Measurements from ENCODE around the gene SLC8A2.
"Not testable (repeated sequence)": the region's sequence is repeated elsewhere in the genome, so short reads cannot be mapped to it uniquely, and the experiment has no call there.

SLC8A2 gene

GRCh38 chr19:47499863-47500830, 28.5 kb upstream of the SLC8A2 start:
- no peak for DNase-seq

GRCh38 chr19:47499371-47499770, 27.7 kb upstream of the SLC8A2 start:
- DNase-seq: no peak

- no peak for DNase-seq
Observed at GRCh38 chr19:47498561-47498960, 26.9 kb upstream of the SLC8A2 start.

GRCh38 chr19:47497821-47498520, 26.3 kb upstream of the SLC8A2 start:
- no peak for DNase-seq

- DNase-seq: no peak
Observed at GRCh38 chr19:47497050-47497766, 25.5 kb upstream of the SLC8A2 start.

GRCh38 chr19:47495478-47496372, 24.0 kb upstream of the SLC8A2 start:
- no peak for DNase-seq

- no peak for DNase-seq
Observed at GRCh38 chr19:47494729-47495128, 23.0 kb upstream of the SLC8A2 start.

GRCh38 chr19:47494211-47494547, 22.5 kb upstream of the SLC8A2 start:
- DNase-seq: no peak

GRCh38 chr19:47493378-47494210, 21.9 kb upstream of the SLC8A2 start:
- DNase-seq: no peak

- DNase-seq: no peak
Observed at GRCh38 chr19:47492571-47493377, 21.1 kb upstream of the SLC8A2 start.

GRCh38 chr19:47492137-47492533, 20.4 kb upstream of the SLC8A2 start:
- DNase-seq: no peak

- DNase-seq: no peak
Observed at GRCh38 chr19:47491358-47492136, 19.9 kb upstream of the SLC8A2 start.

- no peak for DNase-seq
Observed at GRCh38 chr19:47490847-47491246, 19.2 kb upstream of the SLC8A2 start.

- no peak for DNase-seq
Observed at GRCh38 chr19:47490031-47490430, 18.3 kb upstream of the SLC8A2 start.

- no peak for DNase-seq
Observed at GRCh38 chr19:47489072-47489914, 17.6 kb upstream of the SLC8A2 start.

GRCh38 chr19:47487551-47488515, 16.1 kb upstream of the SLC8A2 start:
- no peak for DNase-seq

- no peak for DNase-seq
Observed at GRCh38 chr19:47486900-47487299, 15.2 kb upstream of the SLC8A2 start.

- DNase-seq: not testable (repeated sequence)
Observed at GRCh38 chr19:47486220-47486619, 14.5 kb upstream of the SLC8A2 start.

All from activated CD8-positive, alpha-beta memory T cell treated with anti-CD3 and anti-CD28 coated beads, Interleukin-2, amount 50 U/mL, for 4 hours (primary cell).